GM18870 (cell line): Measurements from ENCODE around the gene DNAH11.
A peak's percentile ranks its signal among the peaks of the same experiment; 100 is the strongest.

Source experiments
- ATAC-seq: cut with Tn5 transposase; IDR thresholded peaks from one replicate; pipeline ENCODE4 v1.9.1; 2021; ENCODE audit warnings: moderate library complexity; ENCODE audit not compliant: unreplicated experiment

The DNAH11 gene

DNA sequence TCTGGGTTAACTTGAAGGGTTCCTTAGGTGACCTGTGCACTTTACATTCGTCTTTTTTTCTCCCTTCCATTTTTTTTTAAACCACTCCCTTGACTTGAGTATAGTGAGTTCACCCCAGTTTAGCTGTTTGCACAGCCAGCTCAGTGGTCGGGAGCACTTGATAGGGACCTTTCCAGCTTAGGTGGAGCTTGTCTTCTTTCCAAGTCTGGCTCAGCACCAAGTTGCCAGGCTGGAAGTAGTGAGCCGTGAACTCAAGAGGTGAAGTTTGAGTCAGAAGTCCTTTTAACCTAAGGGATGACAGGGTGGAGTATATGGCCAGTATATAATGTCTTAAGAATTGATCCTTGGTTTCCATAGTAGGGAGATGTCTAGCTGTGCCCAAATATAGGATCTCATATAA is 7.2 kb downstream of the DNAH11 start:
- ATAC-seq: no peak

DNA sequence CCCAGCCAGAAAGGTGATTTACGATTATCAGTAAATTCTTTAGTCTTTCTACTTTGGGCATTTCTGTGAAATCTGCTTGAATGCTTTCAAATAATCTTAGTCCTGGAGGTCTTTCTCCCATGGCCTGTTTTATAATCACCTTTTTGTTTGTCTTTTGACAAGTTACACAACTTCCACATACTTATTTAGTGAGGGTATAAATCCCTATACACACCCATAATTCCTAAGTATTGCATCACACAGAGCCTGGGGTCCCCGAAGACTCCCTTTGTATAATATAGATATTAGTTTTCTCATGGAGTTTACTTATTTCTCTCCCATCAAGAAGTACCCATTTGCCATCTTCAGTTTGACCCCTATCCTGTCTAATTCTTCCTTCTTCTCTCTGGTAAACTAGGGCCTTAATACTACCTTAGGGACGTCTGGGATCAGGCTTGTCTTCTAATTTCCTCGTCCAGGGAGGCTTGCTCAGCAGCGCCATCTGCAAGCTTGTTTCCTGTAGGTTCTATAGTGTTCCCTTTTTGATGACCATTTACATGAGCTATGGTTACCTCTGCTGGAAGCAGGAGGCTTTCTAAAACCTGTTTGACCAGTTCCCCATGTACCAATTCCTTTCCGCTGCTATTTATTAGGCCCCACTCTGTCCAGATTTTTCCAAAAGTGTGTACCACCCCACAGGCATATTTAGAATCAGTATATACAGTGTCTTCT is 8.1 kb downstream of the DNAH11 start:
- no peak for ATAC-seq

DNA sequence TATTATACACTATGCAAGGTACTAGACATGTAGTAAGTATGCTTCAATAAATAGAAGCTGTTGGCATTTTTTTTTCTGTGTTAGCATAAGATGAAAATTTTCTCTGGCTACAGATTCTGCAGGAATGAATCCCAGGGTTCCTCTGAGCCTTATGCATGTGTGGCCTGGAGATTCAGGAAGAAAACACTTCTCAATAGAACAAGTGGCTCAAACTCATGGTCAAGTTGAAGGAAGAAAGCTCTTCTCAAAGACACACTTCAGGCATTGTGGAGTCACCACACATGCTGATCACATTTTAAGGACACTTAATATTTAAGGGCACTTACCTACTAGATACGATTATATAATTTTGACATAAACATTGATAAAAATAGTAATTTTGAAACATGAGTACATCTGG is 19.5 kb downstream of the DNAH11 start:
- ATAC-seq: no peak

DNA sequence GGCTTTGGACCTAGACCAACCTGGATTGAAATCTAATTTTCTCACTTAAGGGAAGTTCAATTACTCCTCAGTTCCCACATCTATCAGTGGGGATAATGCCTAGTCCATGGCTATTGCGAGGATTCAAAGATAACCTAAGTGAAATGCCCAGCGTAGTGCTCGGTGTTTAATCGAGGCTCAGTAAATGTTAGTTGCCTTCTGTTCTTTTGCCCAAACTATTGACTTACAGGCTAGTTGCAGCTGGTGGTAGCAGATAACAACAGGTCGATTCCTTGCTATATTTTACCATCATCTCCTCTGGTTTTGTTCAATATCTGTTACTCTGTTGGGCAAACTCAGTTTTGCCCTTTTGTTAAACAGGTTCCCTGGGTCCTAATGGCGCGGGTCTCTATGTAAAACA is 22.8 kb downstream of the DNAH11 start:
- ATAC-seq: no peak

DNA sequence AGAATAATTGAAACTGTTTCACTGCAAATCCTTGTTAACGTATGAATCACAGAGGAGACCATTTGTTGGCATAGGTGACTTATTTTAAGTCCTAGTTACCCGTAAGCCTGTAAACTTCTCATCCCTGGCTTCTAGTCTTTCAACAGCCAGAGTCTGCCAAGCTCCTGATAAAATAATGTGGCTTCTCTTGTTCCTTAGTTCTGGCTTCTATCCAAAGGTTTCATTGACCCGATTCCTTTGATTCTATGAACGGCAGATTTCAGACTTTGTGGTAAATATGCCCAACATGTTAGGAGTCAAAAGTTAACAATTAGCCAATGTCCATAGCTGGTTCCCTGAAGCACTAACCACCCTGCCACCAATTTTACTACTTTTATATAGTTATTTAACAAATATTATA is 23.3 kb downstream of the DNAH11 start:
- no peak for ATAC-seq

DNA sequence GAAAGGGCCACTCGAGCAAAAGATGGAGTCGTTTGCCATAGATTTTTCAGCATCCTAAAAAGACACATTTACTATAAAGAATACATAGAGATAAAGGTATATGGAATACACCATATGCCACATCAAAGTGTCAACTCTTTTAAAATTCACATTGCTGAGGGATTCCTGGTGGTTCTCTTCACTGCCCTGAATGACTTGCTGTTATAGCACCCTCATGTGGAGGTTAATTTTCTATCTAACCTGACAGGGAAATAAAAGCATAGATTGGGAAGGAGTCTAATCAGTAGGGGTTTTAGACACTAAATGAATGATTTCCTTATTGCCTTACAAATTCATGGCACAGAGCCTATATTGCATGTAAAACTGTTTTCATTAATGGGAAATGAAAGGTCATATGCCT is 25.9 kb downstream of the DNAH11 start:
- ATAC-seq: no peak

DNA sequence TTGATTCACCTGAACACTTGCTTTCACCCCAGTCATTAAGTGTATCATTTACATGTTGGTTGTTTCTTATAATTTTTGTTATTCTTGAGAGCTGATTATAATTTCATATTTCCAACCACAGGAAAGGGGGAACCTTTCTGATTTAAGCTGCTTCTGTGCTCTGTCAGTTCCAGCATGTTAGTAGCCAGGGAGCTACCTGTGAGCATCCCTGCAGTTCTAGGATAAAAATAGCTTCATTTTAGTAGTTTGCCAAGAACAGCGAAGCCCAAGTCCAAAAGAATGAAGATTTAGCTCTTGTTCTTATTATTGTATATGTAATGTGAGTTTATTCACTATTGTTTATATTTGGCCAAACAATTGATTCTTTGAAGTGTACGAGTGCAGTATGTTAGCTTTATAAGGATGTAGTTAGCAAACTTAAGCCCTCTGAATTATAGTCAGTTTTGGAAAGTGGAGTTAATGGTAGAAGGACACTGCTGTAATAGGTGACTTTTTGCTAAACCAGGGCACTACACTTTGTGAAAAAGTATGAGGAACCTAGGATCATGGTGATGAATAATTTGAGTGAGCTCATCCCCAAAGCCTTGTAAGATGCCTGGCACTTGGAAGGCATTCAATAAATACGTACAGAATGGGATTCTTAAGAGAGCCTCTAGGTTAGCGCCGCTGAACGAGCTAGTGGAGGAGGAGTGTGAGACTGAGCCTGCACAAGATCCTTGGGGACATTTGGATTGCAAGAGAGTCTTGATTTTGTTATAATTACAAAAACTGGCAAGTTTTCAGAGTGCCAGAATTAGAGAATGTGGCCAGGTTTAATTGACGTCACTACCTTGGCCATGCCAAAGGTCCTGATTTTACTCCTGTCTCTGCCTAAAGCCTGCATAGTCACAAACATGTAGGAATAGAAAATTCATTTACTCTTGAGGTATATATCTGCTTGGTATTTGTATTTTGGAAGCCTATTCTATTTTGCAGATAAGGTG is 29.8 kb downstream of the DNAH11 start:
- no peak for ATAC-seq

DNA sequence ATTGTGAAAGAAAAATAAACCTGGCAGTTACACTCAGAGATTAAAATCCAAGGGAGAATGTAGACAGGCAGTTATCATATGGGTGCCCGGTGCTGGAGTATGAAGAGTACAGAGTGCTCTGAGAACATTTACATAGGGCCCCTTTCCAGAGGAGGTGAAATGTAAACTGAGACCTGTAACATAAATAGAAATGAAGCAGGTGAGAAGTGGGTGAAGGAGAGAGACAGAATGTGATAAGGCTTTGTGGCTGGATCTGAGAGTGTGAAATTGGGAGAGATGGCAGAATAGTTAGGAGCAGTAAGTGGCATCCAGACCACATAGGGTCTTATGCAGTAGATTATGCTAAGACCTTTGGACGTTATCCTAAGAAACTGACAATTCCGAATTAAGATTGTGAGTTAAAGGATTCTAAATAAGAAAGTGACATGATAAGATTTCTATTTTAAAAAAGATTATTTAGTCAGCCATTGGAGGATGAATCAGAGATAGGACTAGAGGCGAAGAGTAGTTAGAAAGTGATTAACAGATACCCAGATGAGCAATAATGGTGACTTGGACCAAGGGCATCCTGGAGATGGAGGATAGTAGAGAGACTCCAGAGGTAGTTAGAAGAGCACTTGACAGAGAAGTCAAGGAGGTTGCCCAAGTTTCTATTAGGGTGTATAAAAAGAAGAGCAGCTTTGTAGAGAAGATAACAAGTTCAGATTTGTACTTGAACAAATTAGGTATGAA is 36.7 kb downstream of the DNAH11 start:
- peak; percentile 46 for ATAC-seq

DNA sequence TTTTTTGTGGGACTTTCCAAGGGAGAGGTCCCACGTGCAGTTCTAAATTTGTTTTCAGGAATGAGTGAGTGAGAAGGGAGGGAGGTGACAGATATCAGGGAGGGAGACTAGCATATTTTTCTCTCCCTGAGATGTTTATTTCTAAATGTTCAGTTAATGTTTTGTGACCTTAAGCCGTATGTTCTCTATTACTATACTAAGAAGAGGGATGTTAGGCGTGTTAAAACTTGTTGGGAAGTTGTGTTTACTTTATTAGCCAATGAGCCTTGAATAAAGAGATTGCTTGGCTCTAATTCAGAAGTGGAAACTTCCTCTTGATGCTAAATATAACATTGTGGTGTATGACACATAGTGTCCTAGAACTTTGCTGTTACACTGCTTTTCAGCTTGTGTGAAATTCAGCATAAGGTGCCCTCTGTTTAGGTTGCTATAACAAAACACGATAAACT is 37.3 kb downstream of the DNAH11 start:
- ATAC-seq: peak; percentile 66

DNA sequence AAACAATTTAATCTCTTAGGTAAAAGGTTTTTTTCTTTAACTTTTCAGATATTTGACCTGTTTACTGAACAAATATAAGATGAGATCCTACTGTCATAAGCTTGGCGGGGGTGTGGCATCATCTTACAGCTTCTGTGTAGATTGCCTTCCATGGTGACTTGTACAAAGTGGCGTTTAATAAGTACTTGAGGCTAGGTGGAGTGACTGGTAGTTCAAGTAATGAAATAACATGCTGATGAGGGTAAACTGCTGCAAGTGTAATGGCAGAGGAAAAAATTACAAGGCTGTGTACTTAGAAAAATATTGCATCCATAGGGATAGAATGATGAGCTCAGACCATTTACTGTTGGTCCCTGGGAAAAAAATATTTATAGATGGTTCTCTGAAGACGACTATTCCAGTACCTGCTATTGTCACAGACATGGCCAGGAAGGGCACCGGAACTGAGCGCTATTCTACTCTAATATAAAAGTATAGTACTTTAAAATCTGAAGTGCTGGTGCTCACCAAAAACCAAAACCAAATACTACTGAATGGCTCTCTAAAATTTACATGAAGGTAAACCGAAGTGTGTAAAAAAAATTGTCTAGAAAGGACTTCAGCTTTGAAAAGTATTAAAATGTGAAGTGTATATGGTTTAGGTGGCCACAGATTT is 42.4 kb downstream of the DNAH11 start:
- no peak for ATAC-seq

DNA sequence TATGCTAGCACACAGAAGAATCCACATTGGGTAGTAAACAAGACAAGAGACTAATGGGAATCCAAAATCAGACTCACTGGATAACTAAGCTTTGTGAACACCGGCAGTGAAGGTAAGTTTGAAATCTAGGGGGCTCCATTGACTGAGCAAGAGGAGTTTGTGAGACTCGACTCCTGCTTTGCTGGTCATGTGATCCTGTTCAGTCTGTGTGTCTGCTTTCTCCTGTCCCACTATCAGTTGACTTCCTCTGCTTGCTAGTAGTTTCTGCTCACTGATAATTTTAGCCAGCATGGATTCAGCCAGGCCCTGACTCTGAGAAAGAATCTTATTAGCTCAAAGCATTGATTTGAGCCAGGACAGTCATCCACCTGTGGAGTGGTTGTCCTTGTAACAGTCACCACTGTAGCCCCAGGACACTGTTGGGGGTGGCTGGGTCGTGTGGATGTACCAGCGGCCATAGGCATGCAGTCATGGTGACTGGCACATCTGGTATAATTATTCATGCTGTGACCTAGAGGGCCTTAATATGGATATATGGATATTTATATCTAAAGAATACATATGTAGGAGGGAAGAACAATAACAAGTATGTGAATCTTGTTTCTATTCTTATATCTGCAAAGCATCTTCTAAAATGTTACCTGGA is 44.4 kb downstream of the DNAH11 start:
- no peak for ATAC-seq

DNA sequence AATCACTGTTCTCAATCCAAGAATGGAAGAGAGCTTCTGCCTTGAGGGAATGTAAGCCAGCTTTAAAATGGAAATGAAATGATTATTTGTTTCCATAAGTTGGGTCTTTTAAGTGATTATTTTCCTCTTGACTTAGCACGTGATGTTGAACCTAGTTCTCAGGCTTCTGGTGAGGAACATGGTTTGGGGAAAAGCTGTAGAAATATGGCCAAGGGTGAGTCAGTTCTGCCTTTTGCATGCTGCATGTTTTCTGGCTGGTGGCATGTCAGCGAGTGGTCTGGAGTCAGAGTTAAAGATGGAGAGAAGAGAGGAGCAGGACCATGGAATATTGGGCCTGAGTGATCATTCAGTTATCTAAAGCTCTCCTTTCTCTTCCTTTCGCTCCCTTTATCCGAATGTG is 54.0 kb downstream of the DNAH11 start:
- no peak for ATAC-seq

DNA sequence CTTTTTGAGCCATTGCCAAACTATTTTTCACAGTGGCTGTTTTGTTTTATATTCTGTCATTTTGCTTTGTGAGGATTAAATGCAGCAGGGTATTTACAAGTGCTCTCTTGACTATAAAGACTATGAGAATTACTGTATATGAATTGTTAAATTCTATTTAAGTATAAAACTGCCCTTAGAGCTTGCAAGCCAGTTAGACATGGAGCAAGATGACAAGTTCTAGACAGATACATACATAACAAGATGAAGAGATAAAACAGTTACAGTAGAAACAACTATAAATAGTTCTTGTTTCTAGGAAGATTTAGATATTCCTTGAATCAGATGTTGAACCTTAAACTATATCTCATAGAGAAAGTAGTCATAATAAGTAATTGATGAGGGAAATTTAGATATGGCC is 60.6 kb downstream of the DNAH11 start:
- ATAC-seq: no peak

DNA sequence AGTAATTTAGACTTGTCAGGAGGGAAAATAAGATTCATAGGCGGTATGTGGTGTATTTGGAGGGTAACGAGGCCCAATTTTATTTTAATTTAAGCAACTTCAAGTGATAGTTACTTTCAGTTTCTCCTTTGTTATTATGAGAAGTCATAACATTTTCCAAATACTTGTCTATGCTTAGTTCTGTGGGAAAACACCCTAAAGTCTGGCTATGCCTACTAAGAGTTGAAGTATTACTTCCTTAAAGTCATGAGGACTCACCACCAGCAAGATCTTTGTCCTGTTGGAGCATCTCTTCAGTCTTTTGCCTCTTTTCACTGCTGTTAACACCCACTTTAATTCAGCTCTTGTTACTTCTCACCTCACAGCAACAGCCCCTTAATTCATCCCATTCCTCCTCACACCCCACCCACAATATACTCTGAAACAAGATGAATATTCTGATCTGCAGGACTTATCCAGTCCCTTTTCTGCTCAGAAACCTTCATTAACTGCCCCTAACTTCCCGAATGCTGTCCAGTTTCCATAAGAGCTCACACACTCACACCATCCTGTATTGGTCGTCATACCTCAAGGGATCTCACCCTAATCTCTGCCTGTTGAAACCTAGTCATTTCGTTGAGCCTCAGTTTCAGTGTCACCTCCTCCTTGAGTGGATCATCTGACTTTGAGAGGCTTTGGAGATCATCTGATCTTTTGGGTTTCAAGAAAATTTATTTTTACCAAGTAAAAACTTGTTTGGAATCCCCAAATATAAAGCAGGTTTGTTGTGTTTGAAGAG is 61.3 kb downstream of the DNAH11 start:
- peak; percentile 73 for ATAC-seq

DNA sequence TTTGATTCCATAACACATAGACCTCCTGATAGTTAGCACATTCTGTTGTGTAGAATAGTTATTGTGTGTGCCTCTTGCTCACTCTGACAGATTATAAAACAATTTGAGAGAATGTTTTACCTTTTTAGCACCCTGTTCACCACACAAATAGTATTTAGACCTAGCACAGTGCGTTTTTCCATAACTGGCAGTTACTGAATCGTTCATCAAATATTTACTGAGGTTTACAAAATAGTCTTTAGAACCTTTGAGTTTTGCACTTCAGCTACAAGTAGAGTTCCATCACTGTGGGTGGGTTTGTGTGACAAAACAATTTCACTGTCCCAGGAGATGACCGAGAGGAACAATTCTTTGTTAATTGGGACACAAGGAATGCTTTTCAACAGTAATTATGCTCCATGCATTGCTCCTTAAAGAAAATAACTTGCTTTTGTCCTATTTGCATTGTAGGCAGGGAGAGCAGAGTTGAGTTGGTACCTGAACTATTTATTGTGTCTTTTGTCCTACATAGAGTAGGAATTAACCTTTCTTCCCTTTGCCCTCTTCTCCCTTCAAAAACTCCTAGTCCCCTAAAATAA is 62.3 kb downstream of the DNAH11 start:
- no peak for ATAC-seq

DNA sequence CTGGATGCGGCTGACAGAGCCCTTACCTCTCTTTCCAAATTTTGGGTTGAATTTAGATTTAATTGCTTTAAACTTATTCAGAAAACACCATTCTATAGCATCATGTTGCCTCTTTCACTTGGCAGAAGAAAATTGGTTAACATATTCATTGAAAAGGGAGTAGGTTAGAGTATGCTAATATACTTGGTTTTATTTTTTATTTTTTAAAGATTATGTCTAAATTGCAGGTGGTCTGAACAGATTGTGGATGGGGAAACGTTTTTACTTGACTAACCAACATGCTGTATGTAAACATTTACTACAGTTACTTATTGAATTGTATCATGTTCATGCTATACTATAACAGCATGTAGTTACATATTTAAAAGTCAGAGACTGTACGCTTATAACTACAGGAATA is 65.6 kb downstream of the DNAH11 start:
- ATAC-seq: no peak

DNA sequence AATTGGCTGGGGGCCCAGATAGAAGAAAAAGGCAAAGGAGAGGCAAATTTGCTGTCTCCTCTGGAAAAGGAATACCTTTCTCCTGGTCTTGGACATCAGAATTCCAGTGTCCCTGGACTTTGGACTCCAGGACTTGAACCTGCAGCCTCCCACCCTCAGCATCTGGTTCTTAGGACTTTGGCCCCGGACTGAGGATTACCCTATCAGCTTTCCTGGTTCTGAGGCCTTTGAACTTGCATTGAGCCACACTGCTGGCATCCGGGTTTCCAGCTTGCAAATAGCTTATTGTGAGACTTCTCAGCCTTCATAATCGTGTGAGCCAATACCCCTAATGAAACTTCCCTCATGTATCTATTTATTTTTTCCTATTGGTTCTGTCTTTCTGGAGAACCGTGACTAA is 68.3 kb downstream of the DNAH11 start:
- no peak for ATAC-seq

DNA sequence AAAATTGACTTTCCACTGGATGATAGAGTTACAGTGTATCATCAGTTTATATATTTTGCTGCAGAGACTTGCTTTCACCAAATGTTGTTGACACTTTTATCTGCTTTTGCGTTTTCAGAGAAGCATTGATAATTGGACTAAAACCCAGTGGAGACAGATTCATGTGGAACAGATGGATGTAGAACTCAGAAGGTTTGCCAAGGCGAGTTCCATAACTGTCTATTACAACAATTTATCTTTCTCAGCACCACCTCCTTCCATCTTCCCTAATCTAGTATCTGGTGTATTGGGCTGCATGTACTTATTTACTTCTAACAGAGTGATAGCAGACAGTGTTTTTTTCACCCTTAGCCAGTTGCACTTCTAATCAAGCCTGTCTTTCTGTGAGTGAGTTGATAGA is 73.3 kb downstream of the DNAH11 start:
- no peak for ATAC-seq

DNA sequence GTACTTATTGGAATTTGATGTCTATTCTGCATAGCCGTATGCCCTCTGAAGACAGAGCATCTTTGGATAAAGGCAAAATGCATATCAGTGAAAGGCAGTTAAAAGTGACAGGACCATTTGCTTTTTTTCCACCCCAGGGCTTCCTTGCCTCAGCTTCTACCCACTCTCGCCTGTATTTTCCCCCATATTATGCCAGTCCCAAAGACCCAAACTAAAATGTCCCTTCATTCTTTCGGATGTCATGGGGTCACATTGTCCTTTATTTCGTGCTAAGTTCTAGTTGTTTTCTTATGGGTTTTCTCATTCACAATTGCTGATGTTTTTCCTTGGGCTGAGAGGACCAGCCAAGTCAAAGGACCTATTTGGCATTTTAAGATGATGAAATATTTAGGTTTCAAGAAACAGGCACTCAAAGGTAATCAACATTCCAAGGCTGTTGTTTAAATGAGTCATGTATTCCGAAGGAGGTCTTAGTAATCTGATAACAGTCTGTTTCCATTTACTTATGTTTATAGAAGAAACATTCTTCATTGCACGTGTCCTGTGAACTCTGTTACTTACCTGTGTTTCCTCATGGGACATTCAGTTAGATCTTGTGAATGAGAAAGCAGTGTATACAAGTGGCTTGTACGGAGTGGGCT is 74.1 kb downstream of the DNAH11 start:
- ATAC-seq: no peak
